T1000 (cell line): ENCODE measurements around the gene TRIM26.

Experiments
- DNase-seq: peaks from one replicate; lab custom pipeline; 2025; ENCODE audit warnings: mixed read lengths; lab: John Stamatoyannopoulos, UW

TRIM26 gene

DNA sequence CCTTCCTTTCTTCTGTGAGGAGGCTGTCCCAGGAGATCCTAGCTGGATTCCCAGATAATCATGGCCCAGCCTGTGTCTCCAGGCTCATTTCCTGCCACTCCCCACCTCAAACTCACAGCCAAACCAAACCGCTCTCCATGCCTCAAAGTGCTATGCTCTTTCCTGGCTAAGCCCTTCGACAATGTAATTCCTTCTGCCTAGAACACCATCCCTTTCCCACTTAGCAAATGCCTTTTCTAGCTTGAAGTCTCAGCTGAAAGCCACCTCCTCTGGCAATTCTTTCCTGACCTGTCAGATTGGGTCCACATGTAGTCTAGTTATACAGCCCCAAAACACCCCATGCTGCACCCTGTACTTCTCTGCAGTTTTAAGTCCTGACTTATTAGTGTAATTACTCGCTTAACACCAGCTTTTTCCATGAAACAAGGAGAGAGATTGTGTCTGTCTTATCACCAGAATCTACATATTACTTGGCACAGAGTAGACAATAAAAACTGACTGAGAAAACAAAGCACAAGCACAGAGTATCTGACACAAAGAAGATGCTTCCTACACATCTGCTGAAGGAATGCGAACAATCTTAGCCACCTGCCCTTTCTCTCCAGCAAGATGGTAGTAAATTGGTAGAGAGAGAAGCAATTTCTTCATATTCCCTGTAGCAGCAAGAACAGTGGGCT lies 5.4 kb downstream of the TRIM26 start:
- DNase-seq: no peak

DNA sequence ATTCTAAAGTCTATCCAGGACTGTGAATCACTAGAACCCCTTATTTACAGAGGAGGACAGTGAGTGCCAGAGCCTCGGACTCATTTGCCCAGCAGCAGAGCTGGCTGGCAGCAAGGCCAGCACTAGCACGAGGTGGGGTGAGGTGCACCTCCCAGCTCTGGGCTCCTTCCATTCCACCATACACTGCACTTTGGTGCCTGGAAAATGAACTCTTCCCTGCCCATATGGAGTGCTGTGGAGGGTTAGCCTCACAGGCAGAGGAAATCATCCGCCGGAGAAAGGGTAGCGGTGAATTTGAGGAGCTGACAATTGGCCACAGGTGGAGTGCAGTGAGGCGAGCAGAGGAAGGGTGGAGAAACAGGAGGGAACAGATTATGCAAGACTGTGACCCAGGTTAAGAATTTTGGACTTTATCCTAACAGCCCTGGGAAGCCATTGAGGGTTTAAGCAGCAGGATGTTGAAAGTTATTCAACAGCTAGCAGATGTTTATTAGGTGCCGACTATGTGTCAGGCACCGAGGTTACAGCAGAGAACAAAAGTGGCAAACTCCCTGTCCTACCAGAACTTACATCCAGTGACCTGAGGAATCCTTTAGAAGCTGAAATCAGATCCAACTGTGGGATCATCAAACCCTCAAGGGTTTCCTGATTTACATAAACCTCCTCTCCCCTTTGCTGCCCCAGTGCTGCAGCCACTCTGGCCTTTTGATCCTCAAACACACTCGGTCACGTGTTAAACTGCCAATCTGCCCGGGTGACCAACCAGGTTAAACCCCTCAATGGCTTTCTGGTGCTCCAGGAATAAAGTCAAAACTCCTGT lies 6.2 kb downstream of the TRIM26 start:
- DNase-seq: no peak

DNA sequence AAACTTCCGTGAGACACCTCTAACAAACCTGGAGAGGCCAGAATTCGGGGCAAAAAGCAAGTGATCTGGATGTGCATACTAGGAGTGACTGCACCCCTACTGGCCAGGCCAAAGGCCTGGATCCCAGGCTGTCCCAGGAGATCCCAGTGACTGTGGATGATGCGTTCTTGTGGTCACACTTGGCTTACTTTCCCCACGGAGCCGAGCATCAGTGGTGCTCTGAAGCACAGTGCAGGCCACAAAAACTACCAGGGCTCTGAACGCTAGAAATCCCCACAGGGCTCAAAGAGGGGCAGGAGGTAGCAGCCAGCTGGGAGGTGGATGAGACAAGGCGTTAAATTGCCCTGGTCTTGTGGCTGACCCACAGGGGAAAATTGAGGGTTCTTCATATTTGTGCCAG lies 7.1 kb downstream of the TRIM26 start:
- DNase-seq: no peak

DNA sequence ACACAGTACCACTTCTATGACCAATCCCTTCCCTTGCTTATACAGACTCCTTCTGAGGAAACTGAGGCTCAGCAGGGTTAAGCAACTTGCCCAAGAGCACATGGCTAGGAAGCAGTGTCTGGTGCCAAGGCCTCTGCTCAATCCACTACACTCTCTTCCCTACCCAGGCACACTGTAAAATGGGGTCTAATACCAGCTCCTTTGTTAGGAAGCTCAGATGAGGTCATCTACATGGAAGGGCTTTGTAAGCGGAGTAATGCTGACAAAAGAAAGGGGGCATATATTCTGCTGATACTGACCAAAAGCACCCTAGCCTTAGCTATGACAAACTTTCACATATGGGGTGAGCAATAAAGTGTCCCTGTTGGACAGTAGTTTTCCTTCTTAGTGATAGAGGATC lies 9.1 kb downstream of the TRIM26 start:
- no peak for DNase-seq

DNA sequence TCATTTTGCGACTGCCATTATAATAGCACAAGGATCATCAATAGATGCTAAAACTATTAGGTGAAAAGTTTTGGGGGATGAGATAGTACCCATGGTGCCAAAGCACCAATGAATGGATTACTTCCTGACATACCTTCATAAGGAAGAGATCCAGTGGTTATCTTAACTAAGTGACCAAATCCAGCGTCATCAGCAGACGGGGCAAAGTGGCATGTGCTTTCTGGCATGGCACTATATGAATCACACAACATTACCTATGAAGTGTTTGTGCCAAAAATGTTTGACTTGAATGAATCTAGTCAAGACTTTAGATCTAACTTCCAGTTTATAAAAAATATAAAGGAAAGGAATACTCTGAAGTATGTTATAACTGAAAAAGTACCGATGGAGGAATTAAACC lies 10.8 kb downstream of the TRIM26 start:
- DNase-seq: no peak

DNA sequence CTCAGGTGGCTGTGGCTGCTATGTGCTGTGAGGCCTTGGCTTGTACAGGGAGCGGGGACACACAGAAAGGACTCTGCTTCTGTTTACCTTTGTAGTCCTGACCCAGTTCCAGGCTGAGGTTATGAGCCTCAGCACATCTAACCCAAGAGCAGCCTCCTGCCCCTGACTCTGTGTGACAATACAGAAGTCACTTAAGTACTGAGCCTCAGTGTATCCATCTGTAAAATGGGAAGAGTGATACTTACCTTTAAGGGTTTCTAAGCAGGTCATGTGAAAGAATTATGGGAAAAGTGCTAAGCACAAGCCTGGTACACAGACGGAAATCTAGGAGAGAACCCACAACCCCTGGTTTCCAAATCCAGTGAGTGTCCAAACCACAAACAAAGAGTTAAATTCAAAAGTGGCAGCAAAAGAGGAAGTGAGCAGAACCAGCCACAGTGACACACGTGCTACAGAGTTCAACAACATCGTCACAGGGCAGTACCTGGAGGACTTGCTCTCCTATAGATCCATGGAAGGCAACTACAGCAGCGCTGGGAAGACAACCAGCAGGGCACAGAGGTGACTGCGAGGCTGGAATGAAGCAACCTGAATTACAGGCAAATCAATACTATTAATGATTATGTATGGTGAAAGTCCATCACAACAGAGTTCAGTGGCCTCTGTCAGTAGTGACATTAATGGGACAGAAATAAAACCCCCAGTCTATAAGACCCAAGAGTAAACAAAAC lies 12.5 kb downstream of the TRIM26 start:
- no peak for DNase-seq

DNA sequence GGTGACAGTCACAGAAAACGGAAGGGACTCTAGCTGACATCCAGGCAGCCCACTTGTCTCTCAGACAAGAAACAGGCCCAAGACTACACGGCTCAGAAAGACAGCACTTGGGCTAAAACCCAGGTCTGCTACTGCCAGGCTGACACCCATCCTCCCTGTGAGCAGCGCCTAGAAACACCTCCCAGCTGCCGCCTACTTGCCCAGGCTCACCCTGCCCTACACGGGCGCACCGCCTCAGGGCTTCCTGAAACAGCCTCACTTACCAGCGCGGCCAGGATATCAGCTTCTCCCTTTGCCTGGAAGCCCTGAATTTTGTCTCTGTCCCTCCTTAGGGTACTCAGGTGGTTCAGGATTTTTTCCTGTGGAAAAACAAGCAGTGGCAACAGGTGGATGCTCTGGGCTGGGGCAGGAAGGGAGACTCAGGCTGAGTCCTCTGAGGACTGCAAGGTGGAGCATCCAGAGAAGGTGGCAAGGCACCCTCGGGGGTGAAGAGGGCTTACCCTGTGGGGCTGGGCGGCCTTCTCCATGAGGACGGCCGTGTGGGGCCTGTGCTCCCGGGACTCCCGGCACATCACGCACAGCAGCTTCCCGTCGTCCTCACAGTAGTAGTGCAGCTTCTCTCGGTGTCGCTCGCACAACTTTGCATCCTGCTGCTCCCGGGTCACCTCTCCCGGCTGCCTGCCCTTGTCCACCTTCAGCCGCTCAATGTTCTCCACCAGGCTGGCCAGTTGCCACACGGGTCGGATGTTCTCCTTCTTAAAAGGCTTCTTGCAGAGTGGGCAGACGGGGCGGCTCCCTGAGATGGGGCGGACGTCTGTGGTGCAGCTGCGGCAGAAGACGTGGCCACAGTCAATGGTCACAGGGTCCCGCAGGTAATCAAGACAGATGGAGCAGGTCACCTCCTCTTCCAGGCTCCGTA lies 14.8 kb downstream of the TRIM26 start:
- no peak for DNase-seq

DNA sequence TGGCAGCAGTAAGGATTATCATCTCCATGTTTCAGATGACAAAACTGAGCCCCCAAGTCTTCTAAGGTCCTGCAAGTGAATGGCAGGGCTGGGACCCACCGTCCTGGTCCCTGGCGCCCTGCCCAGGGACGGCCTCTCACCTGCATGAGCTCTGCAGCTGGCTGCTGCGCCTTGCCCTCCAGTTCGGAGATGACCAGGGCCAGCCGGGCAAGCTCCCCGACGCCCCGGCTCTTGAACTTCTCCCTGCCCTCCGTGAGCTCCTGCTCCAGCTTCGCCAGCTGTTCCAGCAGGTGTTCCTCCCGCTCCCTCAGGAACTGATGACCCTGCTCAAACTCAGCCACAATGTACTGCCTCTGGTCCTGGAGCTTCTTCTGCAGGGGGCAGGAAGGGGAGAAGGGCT lies 16.8 kb downstream of the TRIM26 start:
- DNase-seq: no peak

DNA sequence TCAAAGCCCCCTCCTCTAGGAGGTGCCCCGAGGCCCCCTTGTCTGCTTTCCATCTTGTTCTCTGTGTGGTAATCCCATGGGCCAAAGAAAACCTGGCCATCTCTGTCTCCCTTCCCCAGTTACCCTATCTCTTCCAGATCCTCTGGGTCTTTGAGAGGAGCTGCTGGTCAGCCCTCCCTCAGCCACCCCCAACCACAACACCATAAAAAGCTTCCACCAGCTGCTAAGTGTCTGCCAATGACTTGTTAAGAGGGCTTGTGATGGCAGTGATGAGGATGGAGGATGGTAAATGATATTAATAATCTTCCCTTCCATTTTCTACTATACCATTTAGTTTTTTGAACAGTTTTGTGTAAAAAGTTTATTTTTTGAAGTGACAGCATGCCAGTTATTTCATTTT lies 17.3 kb downstream of the TRIM26 start:
- no peak for DNase-seq

DNA sequence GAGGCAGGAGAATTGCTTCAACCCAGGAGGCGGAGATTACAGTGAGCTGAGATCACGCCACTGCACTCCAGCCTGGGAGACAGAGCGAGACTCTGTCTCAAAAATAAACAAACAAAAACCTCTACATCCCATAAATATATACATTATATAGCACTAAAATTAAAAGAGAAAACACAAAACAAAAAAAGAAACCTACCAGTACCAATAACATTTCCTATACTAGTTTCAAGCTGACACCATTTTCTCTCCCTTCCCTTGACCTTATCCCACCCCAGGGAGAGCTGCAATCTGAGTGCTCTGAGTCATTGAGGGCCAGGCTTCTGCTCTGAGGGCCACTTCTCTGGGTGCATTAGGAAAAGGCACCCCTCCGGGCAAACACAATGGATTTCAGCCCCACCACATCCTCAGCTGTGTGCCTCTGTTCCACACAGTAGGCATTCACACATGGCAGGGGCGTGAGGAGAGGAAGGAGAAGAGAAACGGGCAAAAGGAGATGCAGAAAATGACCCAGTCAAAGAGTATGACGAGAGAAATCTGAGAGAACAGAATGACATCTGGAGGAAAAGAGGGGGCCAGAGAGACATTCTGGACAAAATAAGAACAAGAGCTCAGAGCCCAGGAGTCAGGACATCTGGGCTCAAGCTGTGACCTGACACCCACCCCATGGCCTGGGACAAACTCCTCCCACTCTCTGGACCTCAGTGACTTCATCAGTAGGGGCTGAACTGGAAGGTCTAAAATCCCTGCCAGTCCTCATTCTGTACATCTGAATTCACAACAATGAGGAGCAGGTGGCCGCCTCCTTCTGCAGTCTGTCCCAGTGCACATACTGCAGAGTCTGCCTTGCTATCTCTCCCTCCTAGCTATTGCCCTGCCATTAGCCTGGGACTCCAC lies 18.2 kb downstream of the TRIM26 start:
- no peak for DNase-seq

DNA sequence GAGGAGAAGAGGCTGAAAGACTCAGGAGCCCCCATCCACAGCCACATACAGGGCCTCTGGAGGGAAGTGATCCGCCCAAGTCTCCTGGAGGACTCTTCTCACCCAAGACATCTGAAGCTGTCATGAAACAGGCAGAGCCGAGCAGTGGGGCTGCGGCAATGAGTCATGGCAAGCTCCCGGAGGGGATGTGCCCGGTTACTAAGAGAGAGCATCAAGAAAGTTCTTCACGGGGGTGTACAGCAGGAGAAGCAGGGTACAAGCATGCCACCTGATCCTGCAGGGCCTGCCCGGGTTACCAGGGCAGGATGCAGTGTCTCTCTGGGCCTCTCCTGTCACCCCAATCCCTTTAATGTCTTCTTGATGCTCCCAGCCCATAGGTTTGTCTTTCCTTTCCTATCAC lies 21.1 kb downstream of the TRIM26 start:
- DNase-seq: no peak

DNA sequence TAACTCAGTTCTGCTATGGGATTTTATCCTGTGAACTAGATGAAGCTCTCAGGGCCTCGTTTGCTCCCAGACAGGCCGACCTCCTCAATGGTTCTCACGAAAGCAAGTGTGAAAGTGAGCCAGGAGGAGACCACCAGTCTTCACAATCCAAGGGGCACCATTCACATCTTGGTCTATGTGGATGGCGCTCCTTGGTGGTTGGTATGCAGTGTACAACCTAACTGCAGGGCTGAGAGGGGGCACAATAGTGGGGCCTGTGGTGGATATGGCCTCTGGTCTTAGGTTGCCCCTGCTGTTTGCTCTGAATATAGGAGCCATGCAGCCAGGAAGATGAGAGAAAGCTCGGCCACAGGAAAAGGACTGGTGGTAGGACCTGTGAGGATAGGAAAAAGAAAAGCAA lies 24.7 kb downstream of the TRIM26 start:
- no peak for DNase-seq

DNA sequence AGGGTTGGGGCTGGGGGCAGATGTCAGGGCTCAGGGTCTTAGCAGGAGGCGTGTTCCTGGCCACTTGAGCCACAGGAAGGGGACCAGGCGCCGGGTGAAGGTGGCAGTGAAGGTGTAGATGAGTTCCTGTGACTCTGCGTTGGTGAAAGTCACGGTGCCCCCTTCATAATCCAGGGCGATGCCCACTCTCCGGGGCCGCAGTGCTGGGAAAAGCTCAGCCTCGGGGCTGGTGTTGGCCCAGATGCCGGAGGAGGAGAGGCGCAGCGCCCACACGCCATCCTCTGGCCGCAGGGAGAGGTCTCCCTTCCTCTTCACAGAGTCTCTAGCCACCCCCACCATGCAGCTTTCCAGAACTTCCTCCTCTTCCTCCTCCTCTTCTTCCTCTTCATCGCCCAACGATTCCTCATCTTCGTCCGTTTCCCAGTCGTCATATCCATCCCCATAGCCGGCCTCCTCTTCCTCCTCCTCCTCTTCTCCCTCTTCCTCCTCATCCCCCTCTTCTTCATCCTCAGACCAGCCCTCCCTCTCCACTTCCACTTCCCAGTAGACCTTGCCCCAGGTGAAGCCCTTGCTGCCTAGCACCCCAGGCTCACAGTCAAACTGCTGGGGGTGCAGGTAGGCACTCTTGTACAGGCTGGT lies 27.2 kb downstream of the TRIM26 start:
- DNase-seq: no peak

DNA sequence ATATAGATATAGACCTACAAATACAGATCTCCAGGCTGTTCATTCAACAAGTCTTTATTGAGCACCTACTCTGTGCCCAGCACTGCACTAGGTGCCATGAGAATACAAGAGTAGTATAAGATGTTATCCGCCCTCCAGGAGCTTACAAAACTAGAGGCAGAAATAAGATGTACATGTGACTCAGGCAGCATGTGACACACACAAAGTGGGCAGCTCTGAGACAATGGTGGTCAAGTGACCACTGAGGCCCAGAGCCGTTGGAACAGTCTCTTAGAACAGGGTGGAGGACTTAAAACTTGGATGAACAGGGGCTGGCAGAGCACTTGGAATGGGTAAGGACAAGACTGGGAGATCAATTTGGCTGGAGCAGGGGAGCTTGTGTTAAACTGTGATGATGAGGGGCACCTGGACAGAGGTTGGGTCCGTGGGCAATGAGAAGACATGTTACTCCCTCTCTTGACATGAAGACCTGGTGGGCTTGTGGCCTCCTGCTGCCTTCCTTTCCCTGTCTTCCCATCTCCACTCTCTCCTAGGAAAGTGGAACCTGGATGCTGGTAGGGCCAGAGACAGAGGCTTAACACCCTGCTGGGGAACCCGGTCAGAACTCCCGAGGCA lies 28.7 kb downstream of the TRIM26 start:
- no peak for DNase-seq

DNA sequence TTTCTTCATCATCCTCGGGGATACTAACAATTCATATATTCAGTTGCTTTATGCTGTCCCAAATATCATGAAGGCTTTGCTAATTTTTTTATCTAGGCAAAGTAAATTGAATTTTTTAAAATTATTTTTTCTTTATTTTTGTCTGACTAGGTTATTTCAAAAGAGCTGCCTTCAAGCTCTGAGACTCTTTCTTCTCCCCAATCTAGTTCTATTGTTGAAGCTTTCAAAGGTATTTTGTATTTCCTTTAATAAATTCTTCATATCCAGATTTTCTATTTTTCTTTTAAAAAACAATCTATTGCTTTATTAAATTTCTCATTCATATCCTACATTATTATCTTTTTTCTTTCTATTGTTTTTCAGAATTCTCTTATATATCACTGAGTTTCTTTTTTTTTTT lies 33.1 kb downstream of the TRIM26 start:
- no peak for DNase-seq

DNA sequence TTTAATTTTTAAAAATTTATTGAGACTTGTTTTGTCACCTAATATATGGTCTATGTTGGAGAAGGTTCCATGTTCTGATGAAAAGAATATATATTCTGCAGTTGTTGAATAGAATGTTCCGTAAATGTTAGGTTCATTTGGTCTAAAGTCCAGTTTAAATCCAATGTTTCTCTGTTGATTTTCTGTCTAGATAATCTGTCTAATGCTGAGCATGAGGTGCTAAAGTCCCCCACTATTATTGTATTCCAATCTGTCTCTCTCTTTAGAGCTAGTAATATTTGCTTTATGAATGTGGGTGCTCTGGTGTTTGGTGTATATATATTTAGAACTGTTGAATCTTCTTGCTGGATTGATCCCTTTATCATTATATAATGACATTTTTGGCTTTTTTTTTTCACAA lies 34.4 kb downstream of the TRIM26 start:
- DNase-seq: no peak

DNA sequence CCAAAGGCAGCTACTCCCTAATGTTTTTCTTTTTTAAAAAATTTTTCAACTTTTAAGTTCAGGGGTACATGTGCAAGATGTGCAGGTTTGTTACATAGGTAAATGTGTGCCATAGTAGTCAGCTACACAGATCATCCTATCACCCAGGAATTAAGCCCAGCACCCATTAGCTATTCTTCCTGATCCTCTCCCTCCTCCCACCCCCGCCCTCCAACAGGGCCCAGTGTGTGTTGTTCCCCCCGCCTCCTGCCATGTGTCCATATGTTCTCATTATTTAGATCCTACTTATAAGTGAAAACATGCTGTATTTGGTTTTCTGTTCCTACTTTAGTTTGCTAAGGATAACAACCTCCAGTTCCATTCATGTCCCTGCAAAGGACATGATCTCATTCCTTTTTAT lies 37.4 kb downstream of the TRIM26 start:
- DNase-seq: no peak

DNA sequence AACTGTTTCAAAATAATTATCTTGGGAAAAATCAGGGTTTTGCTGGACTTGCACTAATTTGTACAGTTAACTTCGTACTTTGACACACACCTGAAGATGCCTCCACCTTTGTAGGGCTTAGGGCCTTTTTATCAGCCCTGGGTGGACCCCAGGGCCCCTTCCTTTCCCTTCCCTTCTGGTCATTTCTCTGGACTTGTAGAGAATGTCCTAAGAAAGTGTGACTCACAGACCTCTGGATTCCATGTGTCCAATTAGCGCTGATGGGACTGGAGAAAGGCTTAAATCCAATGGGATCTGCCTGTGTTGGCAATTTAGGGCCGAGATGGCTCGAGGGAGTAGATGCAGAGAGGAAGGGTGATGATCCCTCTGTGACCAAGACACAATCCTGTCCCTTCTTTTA lies 40.5 kb downstream of the TRIM26 start:
- no peak for DNase-seq

DNA sequence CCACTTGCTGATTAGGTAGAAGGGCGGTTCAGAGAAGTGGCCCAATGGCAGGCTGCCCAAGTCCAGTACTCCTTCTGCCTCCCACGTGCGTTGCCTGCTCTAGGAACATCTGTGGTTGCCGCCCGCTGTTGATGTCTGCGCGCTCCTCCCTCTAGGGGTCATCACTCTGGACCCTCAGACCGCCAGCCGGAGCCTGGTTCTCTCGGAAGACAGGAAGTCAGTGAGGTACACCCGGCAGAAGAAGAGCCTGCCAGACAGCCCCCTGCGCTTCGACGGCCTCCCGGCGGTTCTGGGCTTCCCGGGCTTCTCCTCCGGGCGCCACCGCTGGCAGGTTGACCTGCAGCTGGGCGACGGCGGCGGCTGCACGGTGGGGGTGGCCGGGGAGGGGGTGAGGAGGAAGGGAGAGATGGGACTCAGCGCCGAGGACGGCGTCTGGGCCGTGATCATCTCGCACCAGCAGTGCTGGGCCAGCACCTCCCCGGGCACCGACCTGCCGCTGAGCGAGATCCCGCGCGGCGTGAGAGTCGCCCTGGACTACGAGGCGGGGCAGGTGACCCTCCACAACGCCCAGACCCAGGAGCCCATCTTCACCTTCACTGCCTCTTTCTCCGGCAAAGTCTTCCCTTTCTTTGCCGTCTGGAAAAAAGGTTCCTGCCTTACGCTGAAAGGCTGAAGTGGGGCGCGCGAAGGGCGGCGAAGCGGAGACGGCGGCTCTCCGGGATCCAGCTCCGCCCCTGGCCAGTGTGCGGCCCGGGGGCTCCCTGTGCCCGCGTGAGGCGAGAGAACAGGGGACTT lies 41.3 kb downstream of the TRIM26 start:
- no peak for DNase-seq
